Naive thymus-derived CD4-positive, alpha-beta T cell (primary cell): ENCODE data around the gene ELP4. TPM values are rescaled to one million over a fixed set of nuclear protein-coding genes. Genes with fewer than 3 reads are reported as not detected.

Experiments used
- ATAC-seq: fragments of 150-1000 bp; cut with Tn5 transposase; 2 replicates; pipeline ENCODE4 v1.10.0; 2021; ENCODE audit warnings: mild to moderate bottlenecking, moderate library complexity
- CTCF ChIA-PET: fragments of 350-600 bp; sonication (Branson Sonifier 250); formaldehyde crosslinking; loops from one replicate; lab custom pipeline; 2021; ENCODE audit warnings: antibody characterized with exemption; lab: Charles Lee
- POLR2A ChIA-PET: fragments of 350-600 bp; sonication (Branson Sonifier 250); formaldehyde crosslinking; loops from one replicate; lab custom pipeline; 2021; ENCODE audit warnings: antibody characterized with exemption, inconsistent platforms; lab: Charles Lee
- DNase-seq, 9 donors: peaks; one replicate each; pipeline versions ENCODE4 v3.0.0 to v3.0.0-alpha.2; 2020 to 2022; ENCODE audit warnings: mixed read lengths in 1 of 9
- H3K27ac ChIP-seq: one replicate; pipeline ENCODE4 v1.7.0; 2013; ENCODE audit warnings: mild to moderate bottlenecking, low read depth, low read length, moderate library complexity
- H3K27me3 ChIP-seq, 2 donors: one replicate each; pipeline ENCODE4 v1.7.0; 2013; ENCODE audit warnings: low read length in 2 of 2, mild to moderate bottlenecking in 2 of 2, moderate library complexity in 2 of 2; ENCODE audit not compliant: control insufficient read depth in 2 of 2, insufficient read depth in 2 of 2
- H3K36me3 ChIP-seq, 3 experiments: 1 replicate in 2 of 3; 2 replicates in 1 of 3; pipeline ENCODE4 v1.7.0; 2013; ENCODE audit warnings: low read length in 3 of 3, mild to moderate bottlenecking in 3 of 3, moderate library complexity in 1 of 3; ENCODE audit not compliant: insufficient read depth in 3 of 3, control insufficient read depth in 2 of 3
- H3K4me1 ChIP-seq, 2 donors: one replicate each; pipeline ENCODE4 v1.7.0; 2013; ENCODE audit warnings: low read length in 2 of 2, mild to moderate bottlenecking in 2 of 2, moderate library complexity in 1 of 2; ENCODE audit not compliant: control insufficient read depth in 2 of 2, insufficient read depth in 2 of 2
- H3K4me3 ChIP-seq: 2 replicates; pipeline ENCODE4 v1.7.0; 2013; ENCODE audit warnings: mild to moderate bottlenecking, low read length
- H3K9me3 ChIP-seq, 3 experiments: 1 replicate in 2 of 3; 2 replicates in 1 of 3; pipeline ENCODE4 v1.7.0; 2013; ENCODE audit warnings: low read length in 3 of 3; ENCODE audit not compliant: control insufficient read depth in 2 of 3
- H3K27ac Mint-ChIP-seq, 9 donors: one replicate each; pipeline ENCODE4 v1.8.0; 2020 to 2022; ENCODE audit warnings: mixed read lengths in 9 of 9, mild to moderate bottlenecking in 8 of 9, moderate library complexity in 5 of 9, inconsistent platforms in 2 of 9
- H3K27me3 Mint-ChIP-seq, 5 donors: one replicate each; pipeline ENCODE4 v1.8.0; 2021 to 2022; ENCODE audit warnings: mixed read lengths in 5 of 5, mild to moderate bottlenecking in 1 of 5
- H3K36me3 Mint-ChIP-seq, 5 donors: one replicate each; pipeline ENCODE4 v1.8.0; 2020 to 2022; ENCODE audit warnings: mixed read lengths in 5 of 5, mild to moderate bottlenecking in 3 of 5, inconsistent platforms in 1 of 5
- H3K4me1 Mint-ChIP-seq, 7 donors: one replicate each; pipeline ENCODE4 v1.8.0; 2020 to 2022; ENCODE audit warnings: mixed read lengths in 7 of 7, mild to moderate bottlenecking in 3 of 7, inconsistent platforms in 1 of 7
- H3K4me3 Mint-ChIP-seq, 10 donors: one replicate each; pipeline ENCODE4 v1.8.0; 2020 to 2022; ENCODE audit warnings: mild to moderate bottlenecking in 10 of 10, mixed read lengths in 10 of 10, moderate library complexity in 6 of 10, inconsistent platforms in 2 of 10
- H3K9me3 Mint-ChIP-seq, 11 donors: one replicate each; pipeline ENCODE4 v1.8.0; 2020 to 2022; ENCODE audit warnings: mixed read lengths in 11 of 11, mild to moderate bottlenecking in 4 of 11, inconsistent platforms in 1 of 11, moderate library complexity in 1 of 11
- intact Hi-C, 2 donors: fragments of 100-400 bp; cut with micrococcal nuclease; formaldehyde crosslinking; loops; one replicate each; pipeline ENCODE4 v1.15.1; 2023
- polyA plus RNA-seq, 2 donors: library from polyadenylated mRNA; unstranded; fragments of 300-500 nt; fragmentation: Illumina TruSeq; gene quantifications; one replicate each; pipeline ENCODE4 v1.2.3, GENCODE V29; 2021
- total RNA-seq, 6 experiments: library from RNA in 5 of 6; stranded (reverse) in 5 of 6; gene quantifications; 1 replicate in 5 of 6; 2 replicates in 1 of 6; pipeline ENCODE4 v1.2.3 and lab custom pipeline; 2021 to 2026

The ELP4 gene
- total RNA-seq = 10 to 100 TPM; 16.8 to 23.2 (median 21.2) TPM
- 10 to 100 TPM; 20.0 to 23.5 TPM for polyA plus RNA-seq
- 30.3 reads per million, percentile 60 among the genes with 10 or more reads in this experiment for total RNA-seq (lab: John Stamatoyannopoulos, UW)

- Histone ChIP-seq H3K4me3 (peak within 1 kb of the TSS; percentile 85), H3K27ac (peak within 1 kb of the TSS; percentile 79), H3K27me3 (no peaks in the 10 kb centered on the region), H3K36me3 (peaks cover 0 to 3% (median 0%) of the 10 kb centered on the region in 3 experiments), H3K4me1 (peaks cover 13 to 14% of the 10 kb centered on the region in 2 donors), H3K9me3 (no peaks in the 10 kb centered on the region)
- Mint-ChIP-seq H3K4me3 (peak within 1 kb of the TSS; percentile 89 to 100 (median 99)), H3K4me1 (peaks cover 21 to 70% (median 49%) of the 10 kb centered on the region in 7 donors), H3K36me3 (peaks cover under 1 to 15% (median 11%) of the 10 kb centered on the region in 5 donors), H3K27ac (peak within 1 kb of the TSS; percentile 92 to 100 (median 98)), H3K9me3 (no peaks in the 10 kb centered on the region), H3K27me3 (peaks cover 0 to 2% (median 0%) of the 10 kb centered on the region in 5 donors)
- ATAC-seq (peak; percentile 100), DNase-seq (peak; percentile 86 to 97 (median 95))
- CTCF ChIA-PET = no interaction called here
- intact Hi-C loops = loop anchor here (1.0 to 10.0 kb wide), 11 partner anchors 11 to 1745 kb away; partner anchors contain the start of genes ARL14EP (in 2 of the 2), DCDC1 (in 2 of the 2), DNAJC24 (in 2 of the 2) and EIF3M (in 2 of the 2)
- POLR2A ChIA-PET = interaction anchor here (1.0 to 1.1 kb wide), 2 partner anchors 33 to 140 kb away, joined by 3 to 4 read pairs; partner anchors contain the start of genes DCDC1 and DNAJC24
Measured at GRCh38 chr11:31509429-31510345, at the start of gene ELP4, which contains the start of gene IMMP1L. ELP4 (plus strand) TSS chr11:31509767; CDS start chr11:31509785, 18 bp downstream. IMMP1L (minus strand) TSS chr11:31509622; CDS start chr11:31463276, 46,346 bp downstream.

- H3K36me3 Mint-ChIP-seq = peaks cover 0 to 61% (median 52%) of the 10 kb centered on the region in 5 donors
- peaks cover 0 to 27% (median 14%) of the 10 kb centered on the region in 11 donors for H3K9me3 Mint-ChIP-seq
Measured at GRCh38 chr11:31464436-31464835, 45.1 kb upstream of the ELP4 start.

GRCh38 chr11:31474083-31474482, 35.5 kb upstream of the ELP4 start:
- Histone ChIP-seq H3K4me1 (no peaks in the 10 kb centered on the region), H3K27me3 (no peaks in the 10 kb centered on the region), H3K36me3 (no peaks in the 10 kb centered on the region), H3K4me3 (no peak overlapping the region), H3K9me3 (no peaks in the 10 kb centered on the region), H3K27ac (no peak overlapping the region)
- Mint-ChIP-seq H3K4me3 (no peak overlapping the region), H3K9me3 (peaks cover 0 to 9% (median 0%) of the 10 kb centered on the region in 11 donors), H3K27me3 (no peaks in the 10 kb centered on the region), H3K4me1 (peaks cover 0 to 5% (median 0%) of the 10 kb centered on the region in 7 donors), H3K36me3 (peaks cover 2 to 35% (median 12%) of the 10 kb centered on the region in 5 donors), H3K27ac (no peak overlapping the region)
- intact Hi-C loops = no loop called here
- DNase-seq = no peak
- ChIA-PET POLR2A (no interaction called here), CTCF (no interaction called here)
- no peak for ATAC-seq

More at GRCh38 chr11:31464436-31464835, 45.1 kb upstream of the ELP4 start:
- Mint-ChIP-seq H3K27ac (peak overlapping the region in 1 of 9 donors; percentile 9), H3K27me3 (no peaks in the 10 kb centered on the region), H3K4me1 (peaks cover 0 to 10% (median 0%) of the 10 kb centered on the region in 7 donors), H3K4me3 (no peak overlapping the region)
- no peak for ATAC-seq
- no peaks in the 10 kb centered on the region for H3K4me1 ChIP-seq
- H3K36me3 ChIP-seq = no peaks in the 10 kb centered on the region
- H3K27ac ChIP-seq = no peak overlapping the region
- POLR2A ChIA-PET = no interaction called here
- CTCF ChIA-PET = no interaction called here
- no peak for DNase-seq
- intact Hi-C loops = no loop called here
- no peaks in the 10 kb centered on the region for H3K9me3 ChIP-seq
- no peak overlapping the region for H3K4me3 ChIP-seq
- no peaks in the 10 kb centered on the region for H3K27me3 ChIP-seq

- H3K27me3 ChIP-seq = no peaks in the 10 kb centered on the region
- ChIA-PET CTCF (no interaction called here), POLR2A (interaction anchor here (1.3 kb wide), 1 partner anchor 32 kb away, joined by 3 read pairs; no protein-coding TSS in a partner anchor)
- ATAC-seq (no peak), DNase-seq (no peak)
- Mint-ChIP-seq H3K4me3 (no peak overlapping the region), H3K4me1 (peaks cover 0 to 16% (median 5%) of the 10 kb centered on the region in 7 donors), H3K36me3 (peaks cover 0 to 19% (median 0%) of the 10 kb centered on the region in 5 donors), H3K9me3 (no peaks in the 10 kb centered on the region), H3K27ac (no peak overlapping the region), H3K27me3 (no peaks in the 10 kb centered on the region)
- no peak overlapping the region for H3K27ac ChIP-seq
- H3K9me3 ChIP-seq = no peaks in the 10 kb centered on the region
- H3K4me3 ChIP-seq = no peak overlapping the region
- intact Hi-C loops = no loop called here
- no peaks in the 10 kb centered on the region for H3K36me3 ChIP-seq
- H3K4me1 ChIP-seq = no peaks in the 10 kb centered on the region
Measured at GRCh38 chr11:31477528-31478222, 31.9 kb upstream of the ELP4 start.

- CTCF ChIA-PET = no interaction called here
- Histone ChIP-seq H3K27me3 (no peaks in the 10 kb centered on the region), H3K36me3 (no peaks in the 10 kb centered on the region), H3K9me3 (no peaks in the 10 kb centered on the region), H3K4me3 (no peak overlapping the region), H3K27ac (no peak overlapping the region), H3K4me1 (no peaks in the 10 kb centered on the region)
- Mint-ChIP-seq H3K4me1 (peaks cover 0 to 17% (median 5%) of the 10 kb centered on the region in 7 donors), H3K4me3 (no peak overlapping the region), H3K27ac (no peak overlapping the region), H3K36me3 (peaks cover 0 to 17% (median 0%) of the 10 kb centered on the region in 5 donors), H3K9me3 (no peaks in the 10 kb centered on the region), H3K27me3 (no peaks in the 10 kb centered on the region)
- DNase-seq (no peak), ATAC-seq (no peak)
- intact Hi-C loops = no loop called here
- POLR2A ChIA-PET = no interaction called here
Measured at GRCh38 chr11:31478223-31478590, 31.4 kb upstream of the ELP4 start.

GRCh38 chr11:31479066-31479465, 30.5 kb upstream of the ELP4 start:
- Histone ChIP-seq H3K36me3 (no peaks in the 10 kb centered on the region), H3K27ac (no peak overlapping the region), H3K9me3 (no peaks in the 10 kb centered on the region), H3K27me3 (no peaks in the 10 kb centered on the region), H3K4me3 (no peak overlapping the region), H3K4me1 (no peaks in the 10 kb centered on the region)
- POLR2A ChIA-PET = no interaction called here
- CTCF ChIA-PET = no interaction called here
- Mint-ChIP-seq H3K4me3 (no peak overlapping the region), H3K36me3 (peaks cover 0 to 9% (median 0%) of the 10 kb centered on the region in 5 donors), H3K9me3 (no peaks in the 10 kb centered on the region), H3K27me3 (no peaks in the 10 kb centered on the region), H3K27ac (no peak overlapping the region), H3K4me1 (peaks cover 0 to 17% (median 5%) of the 10 kb centered on the region in 7 donors)
- intact Hi-C loops = no loop called here
- DNase-seq (no peak), ATAC-seq (no peak)
